ENCODE measurements around the gene FAT1. TPM values are rescaled to one million over a fixed set of nuclear protein-coding genes. Genes with fewer than 3 reads are reported as not detected.
A peak's percentile ranks its signal among the peaks of the same experiment; 100 is the strongest.

Gene FAT1
- total RNA-seq, 4 donors from 2014 or later, result 321 to 477 (median 380) TPM

- H3K27ac ChIP-seq, result no peak overlapping the region
- no peaks in the 10 kb centered on the region for H3K27me3 ChIP-seq
- no peak for DNase-seq
- TF ChIP-seq EP300 (IDR thresholded peaks at IDR 0.05; ENCODE audit: low read depth) (no peak), CTCF (IDR thresholded peaks at IDR 0.05) (no peak)
- in situ Hi-C loops (cut with MboI; ENCODE audit: low pct_ligation_motif_present in 1 of 4, low pct_unique_long_range_greater_than_20kb in 1 of 4, low sequenced_read_pairs in 3 of 4) (no loop called here), intact Hi-C loops (cut with DNase I; ENCODE audit: low total_unique reads) (no loop called here)
- 83 to 84% methylated on average over 5 of the region's 5 CpGs for WGBS, 2 donors (ENCODE audit: low coverage in 1 of 2)
- H3K4me3 ChIP-seq, result no peak overlapping the region
- H3K4me1 ChIP-seq, result peaks cover 8 to 49% (median 28%) of the 10 kb centered on the region in 4 donors
- H3K9me3 ChIP-seq, result no peaks in the 10 kb centered on the region
- H3K36me3 ChIP-seq, result no peaks in the 10 kb centered on the region
Measured at GRCh38 chr4:186691396-186691795, 32.3 kb downstream of the FAT1 start.

- intact Hi-C loops (cut with DNase I; ENCODE audit: low total_unique reads) (no loop called here), in situ Hi-C loops (cut with MboI; ENCODE audit: low pct_ligation_motif_present in 1 of 4, low pct_unique_long_range_greater_than_20kb in 1 of 4, low sequenced_read_pairs in 3 of 4) (no loop called here)
- Histone ChIP-seq H3K4me3 (no peak overlapping the region), H3K36me3 (no peaks in the 10 kb centered on the region), H3K4me1 (peaks cover 8 to 62% (median 33%) of the 10 kb centered on the region in 4 donors), H3K9me3 (no peaks in the 10 kb centered on the region), H3K27me3 (no peaks in the 10 kb centered on the region), H3K27ac (peak overlapping the region in 3 of 4 donors; percentile 35 to 47 (median 44))
- 77 to 79% methylated on average over 7 of the region's 7 CpGs for WGBS, 2 donors (ENCODE audit: low coverage in 1 of 2)
- no peak for DNase-seq
- TF ChIP-seq CTCF (IDR thresholded peaks at IDR 0.05) (no peak), POLR2A (IDR thresholded peaks at IDR 0.05) (no peak), EP300 (IDR thresholded peaks at IDR 0.05; ENCODE audit: low read depth) (no peak), POLR2AphosphoS5 (IDR thresholded peaks at IDR 0.05) (no peak)
Measured at GRCh38 chr4:186689476-186689875, 34.2 kb downstream of the FAT1 start.

GRCh38 chr4:186688150-186688943 lies 35.3 kb downstream of the FAT1 start:
- Histone ChIP-seq H3K4me1 (peaks cover 7 to 58% (median 25%) of the 10 kb centered on the region in 4 donors), H3K4me3 (no peak overlapping the region), H3K36me3 (no peaks in the 10 kb centered on the region), H3K27me3 (no peaks in the 10 kb centered on the region), H3K27ac (peak overlapping the region in 2 of 4 donors; percentile 35 to 47), H3K9me3 (no peaks in the 10 kb centered on the region)
- in situ Hi-C loops (cut with MboI; ENCODE audit: low pct_ligation_motif_present in 1 of 4, low pct_unique_long_range_greater_than_20kb in 1 of 4, low sequenced_read_pairs in 3 of 4) (no loop called here), intact Hi-C loops (cut with DNase I; ENCODE audit: low total_unique reads) (no loop called here)
- 50 to 56% methylated on average over 7 to 11 of the region's 12 CpGs for WGBS, 2 donors (ENCODE audit: low coverage in 1 of 2)
- no peak for TF ChIP-seq POLR2A (IDR thresholded peaks at IDR 0.05)
- TF ChIP-seq POLR2AphosphoS5 (IDR thresholded peaks at IDR 0.05), result no peak
- no peak for TF ChIP-seq CTCF (IDR thresholded peaks at IDR 0.05)
- no peak for TF ChIP-seq EP300 (IDR thresholded peaks at IDR 0.05; ENCODE audit: low read depth)
- no peak for DNase-seq

GRCh38 chr4:186687265-186687664 lies 36.4 kb downstream of the FAT1 start:
- WGBS, 2 donors (ENCODE audit: low coverage in 1 of 2), result 88 to 93% methylated on average over 3 of the region's 3 CpGs
- Histone ChIP-seq H3K27me3 (no peaks in the 10 kb centered on the region), H3K36me3 (no peaks in the 10 kb centered on the region), H3K4me3 (no peak overlapping the region), H3K27ac (peak overlapping the region; percentile 21 to 67 (median 44)), H3K4me1 (peaks cover 0 to 52% (median 21%) of the 10 kb centered on the region in 4 donors), H3K9me3 (no peaks in the 10 kb centered on the region)
- TF ChIP-seq POLR2AphosphoS5 (IDR thresholded peaks at IDR 0.05), result no peak
- TF ChIP-seq CTCF (IDR thresholded peaks at IDR 0.05), result no peak
- TF ChIP-seq POLR2A (IDR thresholded peaks at IDR 0.05), result no peak
- TF ChIP-seq EP300 (IDR thresholded peaks at IDR 0.05; ENCODE audit: low read depth), result no peak
- no peak for DNase-seq
- in situ Hi-C loops (cut with MboI; ENCODE audit: low pct_ligation_motif_present in 1 of 4, low pct_unique_long_range_greater_than_20kb in 1 of 4, low sequenced_read_pairs in 3 of 4), result no loop called here
- intact Hi-C loops (cut with DNase I; ENCODE audit: low total_unique reads), result no loop called here
